IMR-90 (cell line): ENCODE data around the gene PARK7. TPM values are rescaled to one million over a fixed set of nuclear protein-coding genes. Genes with fewer than 3 reads are reported as not detected.
"Not testable (repeated sequence)": the region's sequence is repeated elsewhere in the genome, so short reads cannot be mapped to it uniquely, and the experiment has no call there.

ENCODE experiments used
- ATAC-seq: fragments of 200-7000 bp; cut with Tn5 transposase; 2 replicates; pipeline ENCODE4 v1.9.1; 2020; ENCODE audit warnings: low read depth, mild to moderate bottlenecking, moderate library complexity
- BruUV-seq: library from RNA; stranded (reverse); fragments of 400-500 nt; replicated peaks from 2 replicates; lab custom pipeline; 2021; lab: Mats Ljungman, UMichigan
- CTCF ChIA-PET: fragments of 300-600 bp; formaldehyde crosslinking; extraction: SDS; loops from one replicate; lab custom pipeline; 2021; ENCODE audit warnings: antibody characterized with exemption; lab: Yijun Ruan, JAX
- POLR2A ChIA-PET: fragments of 300-600 bp; sonication (Branson Sonifier 250); formaldehyde crosslinking; loops from one replicate; lab custom pipeline; 2022; ENCODE audit warnings: antibody characterized with exemption; ENCODE audit not compliant: unreplicated experiment; lab: Charles Lee
- DNase-seq: peaks from one replicate; pipeline ENCODE4 v3.0.0; 2013
- H2AFZ ChIP-seq: replicated peaks from 2 replicates; pipeline ENCODE3; 2013; ENCODE audit warnings: low read length, mild to moderate bottlenecking; ENCODE audit not compliant: poor library complexity
- H2AK5ac ChIP-seq: 2 replicates; pipeline ENCODE4 v1.6.1; 2013; ENCODE audit warnings: low read depth, low read length, inconsistent platforms
- H2AK9ac ChIP-seq: replicated peaks from 2 replicates; pipeline ENCODE3; 2013; ENCODE audit warnings: mild to moderate bottlenecking, low read depth, low read length, moderate library complexity; ENCODE audit not compliant: poor library complexity
- H2BK120ac ChIP-seq: 2 replicates; pipeline ENCODE4 v1.6.1; 2013; ENCODE audit warnings: low read depth, low read length, inconsistent platforms
- H2BK15ac ChIP-seq: 3 replicates; pipeline ENCODE4 v1.6.1; 2013; ENCODE audit warnings: low read depth, low read length, inconsistent platforms
- H2BK20ac ChIP-seq: 2 replicates; pipeline ENCODE4 v1.6.1; 2013; ENCODE audit warnings: low read depth, mild to moderate bottlenecking, inconsistent platforms, low read length, moderate library complexity
- H2BK5ac ChIP-seq: 2 replicates; pipeline ENCODE4 v1.6.1; 2013; ENCODE audit warnings: mild to moderate bottlenecking, low read depth, low read length, inconsistent platforms; ENCODE audit not compliant: poor library complexity, severe bottlenecking
- H3K14ac ChIP-seq: replicated peaks from 2 replicates; pipeline ENCODE4 v1.6.1; 2013; ENCODE audit warnings: low read depth, low read length, inconsistent platforms
- H3K18ac ChIP-seq: 2 replicates; pipeline ENCODE4 v1.6.1; 2013; ENCODE audit warnings: low read depth, low read length, control low read depth
- H3K23ac ChIP-seq: 2 replicates; pipeline ENCODE4 v1.6.1; 2013; ENCODE audit warnings: low read depth, low read length, inconsistent platforms
- H3K27ac ChIP-seq: 2 replicates; pipeline ENCODE4 v1.5.1; 2013; ENCODE audit warnings: mild to moderate bottlenecking, control low read depth, low read length; ENCODE audit not compliant: insufficient read depth
- H3K27me3 ChIP-seq: 2 replicates; pipeline ENCODE4 v1.6.1; 2013; ENCODE audit warnings: low read length; ENCODE audit not compliant: control insufficient read depth, insufficient read depth
- H3K36me3 ChIP-seq: 2 replicates; pipeline ENCODE4 v1.6.1; 2013; ENCODE audit warnings: low read length, mixed read lengths; ENCODE audit not compliant: control insufficient read depth, insufficient read depth
- H3K4ac ChIP-seq: 2 replicates; pipeline ENCODE4 v1.6.1; 2013; ENCODE audit warnings: low read depth, low read length, inconsistent platforms
- H3K4me1 ChIP-seq: 2 replicates; pipeline ENCODE4 v1.6.1; 2013; ENCODE audit warnings: low read length, mixed read lengths; ENCODE audit not compliant: control insufficient read depth, insufficient read depth
- H3K4me2 ChIP-seq: 2 replicates; pipeline ENCODE4 v1.6.1; 2013; ENCODE audit warnings: low read depth, mild to moderate bottlenecking, control low read depth, low read length, moderate library complexity
- H3K4me3 ChIP-seq: 2 replicates; pipeline ENCODE4 v1.5.1; 2013; ENCODE audit warnings: low read depth, mild to moderate bottlenecking, control low read depth, low read length, moderate library complexity; ENCODE audit not compliant: insufficient read depth
- H3K56ac ChIP-seq: 2 replicates; pipeline ENCODE4 v1.6.1; 2013; ENCODE audit warnings: low read length, inconsistent platforms; ENCODE audit not compliant: insufficient read depth; ENCODE audit errors: extremely low read depth
- H3K79me1 ChIP-seq, 2 experiments: 2 replicates each; pipeline ENCODE4 v1.6.1; 2013; ENCODE audit warnings: low read length in 2 of 2, inconsistent platforms in 1 of 2, low read depth in 1 of 2
- H3K9ac ChIP-seq: 2 replicates; pipeline ENCODE4 v1.6.1; 2013; ENCODE audit warnings: low read depth, low read length, control low read depth
- H3K9me1 ChIP-seq: 2 replicates; pipeline ENCODE4 v1.6.1; 2013; ENCODE audit warnings: low read length, inconsistent platforms; ENCODE audit not compliant: insufficient read depth
- H3K9me3 ChIP-seq: 2 replicates; pipeline ENCODE4 v1.6.1; 2013; ENCODE audit warnings: low read length; ENCODE audit not compliant: control insufficient read depth, insufficient read depth
- H4K20me1 ChIP-seq: 2 replicates; pipeline ENCODE4 v1.6.1; 2013; ENCODE audit warnings: low read length, inconsistent platforms; ENCODE audit not compliant: insufficient read depth
- H4K5ac ChIP-seq: 2 replicates; pipeline ENCODE4 v1.6.1; 2013; ENCODE audit warnings: mild to moderate bottlenecking, low read depth, low read length, control low read depth
- H4K8ac ChIP-seq, 2 experiments: 2 replicates each; pipeline ENCODE4 v1.6.1; 2013; ENCODE audit warnings: low read depth in 2 of 2, low read length in 2 of 2, control low read depth in 1 of 2, inconsistent platforms in 1 of 2
- H4K91ac ChIP-seq: 2 replicates; pipeline ENCODE4 v1.6.1; 2013; ENCODE audit warnings: low read depth, low read length, inconsistent platforms; ENCODE audit not compliant: insufficient read depth
- WGBS, 2 experiments: methylation state at CpG; one replicate each; pipeline versions ENCODE4 v1.1.5 to v1.1.7; 2013; ENCODE audit warnings: missing lambda C conversion rate in 2 of 2; ENCODE audit not compliant: insufficient read length in 1 of 2; ENCODE audit errors: extremely low coverage in 2 of 2; 5-methylcytosine and 5-hydroxymethylcytosine counted together
- dilution Hi-C: fragments of 300-500 bp; cut with HindIII; formaldehyde crosslinking; loops from one replicate; pipeline ENCODE4 v1.14.3; 2018; ENCODE audit warnings: low sequenced_read_pairs; ENCODE audit not compliant: unreplicated experiment
- in situ Hi-C: fragments of 300-500 bp; cut with MboI; formaldehyde crosslinking; loops from 3 replicates; pipeline ENCODE4 v1.14.3; 2019; ENCODE audit warnings: low sequenced_read_pairs, inconsistent platforms, mixed read lengths
- intact Hi-C: fragments of 100-400 bp; cut with micrococcal nuclease; formaldehyde crosslinking; loops from 2 replicates; pipeline ENCODE4 v1.10.0; 2022
- polyA plus RNA-seq, 3 experiments: library from polyadenylated mRNA; depleted of rRNA; stranded (reverse); fragments of >200 nt; gene quantifications; 2 replicates each; pipeline ENCODE4 v1.2.3, GENCODE V29; 2012; ENCODE audit warnings: low replicate concordance in 1 of 3
- total RNA-seq: library from RNA; depleted of rRNA; stranded (reverse); fragments of >200 nt; gene quantifications from 2 replicates; pipeline ENCODE4 v1.2.3, GENCODE V29; 2012

The PARK7 gene
- total and polyA plus RNA-seq, 2 of the 4 experiments (the other 2 are of a cell fraction), result 207 to 357 TPM

GRCh38 chr1:7963378-7963730 is 1.8 kb downstream of the PARK7 start:
- not testable (repeated sequence) for ATAC-seq
- H3K79me1 ChIP-seq, result peaks cover 30 to 59% of the 10 kb centered on the region in 2 experiments

GRCh38 chr1:7963841-7964240 is 2.3 kb downstream of the PARK7 start:
- ATAC-seq, H2BK15ac ChIP-seq, H3K4me1 ChIP-seq, POLR2A ChIA-PET, H3K9ac ChIP-seq, BruUV-seq, in situ Hi-C loops, H3K4ac ChIP-seq, dilution Hi-C loops, H2BK120ac ChIP-seq, H4K5ac ChIP-seq, H3K27me3 ChIP-seq, H2AK5ac ChIP-seq, H3K9me1 ChIP-seq, H2BK20ac ChIP-seq, H3K9me3 ChIP-seq, H3K23ac ChIP-seq, H3K4me3 ChIP-seq, H2AK9ac ChIP-seq, intact Hi-C loops, H3K27ac ChIP-seq, H2AFZ ChIP-seq, H4K91ac ChIP-seq, H2BK5ac ChIP-seq, H3K14ac ChIP-seq, H4K8ac ChIP-seq, H3K56ac ChIP-seq, CTCF ChIA-PET, H3K4me2 ChIP-seq, DNase-seq, H3K18ac ChIP-seq: not testable (repeated sequence)
- H4K20me1 ChIP-seq, result peaks cover 23% of the 10 kb centered on the region
- H3K79me1 ChIP-seq, result peaks cover 34 to 64% of the 10 kb centered on the region in 2 experiments
- H3K36me3 ChIP-seq, result peaks cover 25% of the 10 kb centered on the region
- no CpG with 5 or more reads among the region's 7 CpGs for WGBS, 2 experiments

More at GRCh38 chr1:7963378-7963730, 1.8 kb downstream of the PARK7 start:
- CTCF ChIA-PET, result interaction anchor here (0.6 to 0.8 kb wide), 2 partner anchors 12 to 176 kb away, joined by 3 read pairs; no protein-coding TSS in a partner anchor
- H2AK5ac ChIP-seq, intact Hi-C loops, H3K27ac ChIP-seq, H3K9ac ChIP-seq, H4K5ac ChIP-seq, H3K4me3 ChIP-seq, H4K91ac ChIP-seq, H3K23ac ChIP-seq, H3K14ac ChIP-seq, H4K8ac ChIP-seq, H2BK20ac ChIP-seq, H2AFZ ChIP-seq, H2AK9ac ChIP-seq, H3K4ac ChIP-seq, H3K56ac ChIP-seq, H3K9me1 ChIP-seq, H3K27me3 ChIP-seq, BruUV-seq, H3K9me3 ChIP-seq, DNase-seq, H2BK15ac ChIP-seq, in situ Hi-C loops, H2BK120ac ChIP-seq, dilution Hi-C loops, POLR2A ChIA-PET, H2BK5ac ChIP-seq, H3K4me2 ChIP-seq, H3K18ac ChIP-seq, H3K4me1 ChIP-seq: not testable (repeated sequence)
- Histone ChIP-seq H3K36me3 (peaks cover 23% of the 10 kb centered on the region), H4K20me1 (peaks cover 18% of the 10 kb centered on the region)
- no CpG with 5 or more reads among the region's 12 CpGs for WGBS, 2 experiments
